Cardiac ventricle fibroblast (primary cell): ENCODE measurements around the gene CDC25C. TPM values are rescaled to one million over a fixed set of nuclear protein-coding genes. Genes with fewer than 3 reads are reported as not detected.

Source experiments
- total RNA-seq: library from RNA; depleted of rRNA; stranded (reverse); fragments of >200 nt; gene quantifications from 2 replicates; pipeline ENCODE4 v1.2.3, GENCODE V29; 2015

Gene CDC25C
- 0.83 and 0.94 TPM in 2 replicates for total RNA-seq

GRCh38 chr5:138331449-138332368 is at the start of gene CDC25C:
Gene CDC25C, minus strand, starts transcription at chr5:138331804. Its CDS starts 624 bp downstream, at chr5:138331180.

GRCh38 chr5:138352071-138352721 is 20.6 kb upstream of the CDC25C start, which contains the start of gene KDM3B:
Gene KDM3B, plus strand, starts transcription at chr5:138352685. Its CDS starts 111 bp downstream, at chr5:138352796.

DNA sequence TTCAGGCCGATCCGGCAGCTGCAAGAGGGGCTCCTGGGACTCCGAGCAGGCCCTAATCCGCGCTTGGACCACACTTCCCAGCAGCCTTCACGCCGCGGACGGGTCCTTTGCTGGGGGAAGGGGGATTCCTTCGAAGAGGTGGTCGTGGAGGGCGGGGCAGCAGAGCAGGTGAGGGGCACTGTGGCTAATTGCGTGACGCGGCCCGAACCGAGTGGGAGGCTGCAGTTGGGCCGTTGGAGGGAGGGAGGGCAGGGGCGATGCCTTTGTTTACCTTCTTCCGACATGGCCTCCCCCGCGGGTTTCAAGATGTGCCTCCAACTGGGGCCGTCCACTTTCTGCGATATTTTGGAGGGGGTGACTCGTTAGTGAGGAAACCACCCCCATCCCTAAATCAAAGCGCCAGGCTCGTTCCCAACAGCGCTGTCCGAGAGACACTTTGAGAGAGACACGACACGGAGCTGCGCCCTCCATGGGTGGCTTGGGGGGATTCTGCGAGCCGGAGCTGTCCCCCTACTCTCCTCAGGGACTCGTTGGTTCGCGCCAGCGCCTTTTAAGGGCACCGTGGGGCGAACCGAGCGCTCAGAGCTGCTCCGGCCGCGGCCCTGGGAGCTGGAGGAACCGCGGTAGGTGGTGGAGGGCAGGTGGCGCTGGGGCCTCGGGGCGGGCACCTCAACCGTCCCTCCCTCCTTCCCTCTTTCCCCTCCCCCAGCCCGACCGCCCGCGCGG is 6.2 kb upstream of the CDC25C start, which contains the start of gene FAM53C:
TSS of gene FAM53C (plus strand) at position 582 of the 726 bp plus-strand sequence. CDS start 3,070 bp downstream, outside the sequence.

GRCh38 chr5:138274189-138274853 is 57.3 kb downstream of the CDC25C start, which contains the start of gene GFRA3:
Gene GFRA3, minus strand, starts transcription at chr5:138274621. Its CDS starts 197 bp downstream, at chr5:138274424.

Other genes with a start within 250 kb of the CDC25C start
- not detected in 2 replicates for gene WNT8A, start 247.8 kb downstream of the CDC25C start, total RNA-seq
- 1.7 and 2.6 TPM in 2 replicates for gene NME5, start 192.4 kb downstream of the CDC25C start, total RNA-seq
- 21.9 and 27.3 TPM in 2 replicates for gene BRD8, start 153.2 kb downstream of the CDC25C start, total RNA-seq
- gene KIF20A, start 152.7 kb downstream of the CDC25C start, total RNA-seq = 4.8 and 4.9 TPM in 2 replicates
- gene CDC23, start 118.5 kb downstream of the CDC25C start, total RNA-seq = 13.9 and 14.7 TPM in 2 replicates
- not detected in 2 replicates for gene GFRA3, start 57.2 kb downstream of the CDC25C start, total RNA-seq
- gene FAM53C, start 6.5 kb upstream of the CDC25C start, total RNA-seq = 22.0 and 27.2 TPM in 2 replicates
- gene KDM3B, start 20.9 kb upstream of the CDC25C start, total RNA-seq = 27.9 and 28.0 TPM in 2 replicates
- gene REEP2, start 107.3 kb upstream of the CDC25C start, total RNA-seq = 6.6 and 6.7 TPM in 2 replicates
- 28.6 and 29.2 TPM in 2 replicates for gene EGR1, start 133.7 kb upstream of the CDC25C start, total RNA-seq
- 49.9 TPM in 2 replicates for gene ETF1, start 211.4 kb upstream of the CDC25C start, total RNA-seq
- 174 and 200 TPM in 2 replicates for gene HSPA9, start 243.6 kb upstream of the CDC25C start, total RNA-seq